SJSA1 (cell line): ENCODE measurements around the gene CDS1. TPM values are rescaled to one million over a fixed set of nuclear protein-coding genes. Genes with fewer than 3 reads are reported as not detected.
A peak's percentile ranks its signal among the peaks of the same experiment; 100 is the strongest.
"Not testable (repeated sequence)": the region's sequence is repeated elsewhere in the genome, so short reads cannot be mapped to it uniquely, and the experiment has no call there.

Experiments used
- DNase-seq, 2 experiments: peaks; one replicate each; pipeline ENCODE4 v3.0.0-alpha.2; 2015 to 2020; ENCODE audit warnings: low spot score in 2 of 2, low read depth in 1 of 2
- H3K27ac ChIP-seq: fragments of 250-450 bp; sonication (Bioruptor Pico); 2 replicates; pipeline ENCODE4 v1.5.1; 2020; ENCODE audit warnings: mild to moderate bottlenecking, moderate library complexity
- H3K27me3 ChIP-seq: fragments of 250-450 bp; sonication (Bioruptor Pico); replicated peaks from 2 replicates; pipeline ENCODE4 v1.5.1; 2020; ENCODE audit warnings: mild to moderate bottlenecking, moderate library complexity
- H3K36me3 ChIP-seq: fragments of 250-450 bp; sonication (Bioruptor Pico); 2 replicates; pipeline ENCODE4 v1.5.1; 2020; ENCODE audit warnings: mild to moderate bottlenecking
- H3K4me1 ChIP-seq: fragments of 250-450 bp; sonication (Bioruptor Pico); replicated peaks from 2 replicates; pipeline ENCODE4 v1.6.1; 2021; ENCODE audit warnings: mild to moderate bottlenecking
- H3K4me3 ChIP-seq: fragments of 250-450 bp; sonication (Bioruptor Pico); 2 replicates; pipeline ENCODE4 v1.5.1; 2020; ENCODE audit warnings: mild to moderate bottlenecking
- H3K9me3 ChIP-seq: fragments of 250-450 bp; sonication (Bioruptor Pico); replicated peaks from 2 replicates; pipeline ENCODE4 v1.5.1; 2020; ENCODE audit warnings: mild to moderate bottlenecking
- total RNA-seq: library from RNA; depleted of rRNA; stranded (reverse); fragments of >200 nt; shearing (Covaris generic); gene quantifications from 2 replicates; pipeline ENCODE4 v1.2.3, GENCODE V29; 2014

CDS1 gene
- total RNA-seq, 1 experiment from 2014 or later: 0.18 TPM

GRCh38 chr4:84661191-84661939 is 78.4 kb downstream of the CDS1 start:
- Histone ChIP-seq H3K9me3 (peaks cover 3% of the 10 kb centered on the region; the same call in 1 of the 2 replicates), H3K4me3 (no peak overlapping the region), H3K36me3 (no peaks in the 10 kb centered on the region), H3K27ac (no peak overlapping the region), H3K27me3 (no peaks in the 10 kb centered on the region), H3K4me1 (no peaks in the 10 kb centered on the region)
- DNase-seq: no peak

- H3K4me3 ChIP-seq, DNase-seq, H3K27ac ChIP-seq, H3K4me1 ChIP-seq, H3K27me3 ChIP-seq, H3K9me3 ChIP-seq: not testable (repeated sequence)
- H3K36me3 ChIP-seq: peaks cover 23% of the 10 kb centered on the region
These were observed 81.8 kb downstream of the CDS1 start for GRCh38 chr4:84664767-84665166.

DNA sequence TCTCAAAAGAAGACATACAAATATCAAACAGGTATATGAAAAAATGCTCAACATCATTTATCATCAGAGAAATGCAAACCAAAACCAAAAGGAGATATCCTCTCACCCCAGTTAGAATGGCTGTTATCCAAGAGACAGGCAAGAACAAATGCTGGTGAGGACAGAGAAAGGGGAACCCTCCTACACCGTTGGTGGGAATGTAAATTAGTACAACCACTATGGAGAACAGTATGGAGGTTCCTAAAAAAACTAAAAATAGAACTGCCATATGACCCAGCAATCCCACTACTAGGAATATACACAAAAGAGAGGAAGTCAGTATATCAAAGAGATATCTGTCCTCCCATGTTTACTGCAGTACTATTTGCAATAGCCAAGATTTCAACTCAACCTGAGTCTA is 83.5 kb downstream of the CDS1 start:
- Histone ChIP-seq H3K27ac (no peak overlapping the region), H3K36me3 (peaks cover 33% of the 10 kb centered on the region), H3K27me3 (no peaks in the 10 kb centered on the region), H3K9me3 (no peaks in the 10 kb centered on the region), H3K4me3 (no peak overlapping the region), H3K4me1 (no peaks in the 10 kb centered on the region)
- no peak for DNase-seq

DNA sequence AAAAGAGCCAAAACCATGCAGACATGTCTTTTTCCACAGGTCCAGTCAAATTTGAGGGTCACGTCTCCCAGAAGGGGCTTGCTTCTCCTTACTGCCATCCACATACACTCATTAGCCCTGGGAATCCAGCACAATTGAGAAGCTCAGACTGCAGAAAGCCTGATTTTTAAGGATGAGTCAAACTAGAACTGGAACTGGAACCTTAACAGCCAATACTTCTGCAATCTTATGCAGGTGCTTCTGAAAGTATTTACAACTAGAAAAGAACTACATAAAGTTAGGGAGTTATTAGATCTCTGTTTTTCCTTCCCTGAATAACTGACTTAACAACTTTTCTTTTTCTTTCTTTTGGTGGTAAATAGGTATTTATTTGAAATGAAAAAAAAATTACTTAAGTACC is 86.3 kb downstream of the CDS1 start:
- no peak for DNase-seq
- Histone ChIP-seq H3K9me3 (no peaks in the 10 kb centered on the region), H3K4me3 (no peak overlapping the region), H3K27ac (no peak overlapping the region), H3K4me1 (peaks cover 15% of the 10 kb centered on the region), H3K36me3 (peaks cover 51% of the 10 kb centered on the region), H3K27me3 (no peaks in the 10 kb centered on the region)

- DNase-seq: no peak
- Histone ChIP-seq H3K4me3 (no peak overlapping the region), H3K27me3 (no peaks in the 10 kb centered on the region), H3K9me3 (no peaks in the 10 kb centered on the region), H3K36me3 (peaks cover 62% of the 10 kb centered on the region), H3K27ac (no peak overlapping the region), H3K4me1 (peaks cover 15% of the 10 kb centered on the region)
These were observed 89.2 kb downstream of the CDS1 start for GRCh38 chr4:84672177-84672576.

DNA sequence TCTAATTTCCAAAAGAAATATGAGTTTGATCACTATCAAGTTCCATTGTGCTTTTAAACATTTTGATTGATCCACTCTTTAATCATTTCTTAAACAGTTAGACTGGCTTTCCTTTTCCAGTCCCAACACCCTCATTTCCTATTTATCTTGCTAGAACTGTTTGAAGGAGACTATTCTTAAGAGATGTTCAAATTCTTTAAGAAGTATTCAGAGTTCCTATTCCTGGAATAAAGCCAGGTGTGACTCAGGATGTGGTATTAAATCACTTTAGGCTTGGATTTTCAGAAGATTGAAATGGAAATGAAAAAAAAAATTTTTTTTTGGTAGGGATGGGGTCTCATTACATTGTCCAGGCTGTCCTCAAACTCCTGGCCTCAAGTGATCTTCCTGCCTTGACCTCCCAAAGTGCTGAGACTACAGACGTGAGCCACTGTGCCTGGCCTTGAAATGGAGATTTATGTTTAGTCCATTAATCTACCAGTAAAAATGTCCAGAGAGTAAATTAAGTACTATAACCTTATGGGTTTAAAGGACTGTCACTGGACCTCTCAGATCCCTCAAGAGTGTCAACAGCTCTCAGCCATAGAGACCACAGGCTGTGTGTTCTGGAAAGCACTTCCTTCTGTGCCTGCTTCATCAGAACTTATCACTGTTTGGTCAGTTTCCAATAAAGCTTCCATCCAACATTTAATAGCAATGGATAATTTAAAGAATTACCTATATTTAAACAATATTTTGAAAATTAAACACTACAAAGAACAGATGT is 90.7 kb downstream of the CDS1 start:
- peak overlapping the region; percentile 17; the same call in 1 of the 2 replicates for H3K27ac ChIP-seq
- peaks cover 15% of the 10 kb centered on the region for H3K4me1 ChIP-seq
- H3K9me3 ChIP-seq: no peaks in the 10 kb centered on the region
- DNase-seq: peak in 1 of 2 experiments; percentile 62
- H3K27me3 ChIP-seq: no peaks in the 10 kb centered on the region
- H3K4me3 ChIP-seq: no peak overlapping the region
- peaks cover 68% of the 10 kb centered on the region for H3K36me3 ChIP-seq

DNA sequence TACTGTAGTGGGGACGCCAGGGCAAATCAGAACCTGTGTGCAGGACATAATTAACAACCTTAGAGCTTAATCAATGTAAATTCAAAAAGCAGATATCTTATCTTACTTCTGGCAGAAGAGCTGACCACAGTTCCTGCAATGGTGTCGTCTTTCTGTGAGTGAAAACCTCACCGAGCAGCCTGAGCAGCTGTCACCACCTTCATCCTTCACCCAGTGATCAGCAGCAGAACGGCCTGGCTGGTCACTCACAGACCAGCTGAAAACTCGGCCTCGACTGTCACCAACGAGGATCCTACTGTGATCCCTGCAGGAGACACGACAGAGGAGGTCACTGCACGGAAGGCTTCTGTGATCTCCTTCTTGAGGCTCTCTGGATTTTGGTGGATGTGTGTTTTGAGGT is 94.2 kb downstream of the CDS1 start:
- peaks cover 65% of the 10 kb centered on the region for H3K36me3 ChIP-seq
- H3K27ac ChIP-seq: no peak overlapping the region
- DNase-seq: no peak
- H3K4me1 ChIP-seq: peaks cover 30% of the 10 kb centered on the region
- H3K4me3 ChIP-seq: no peak overlapping the region
- no peaks in the 10 kb centered on the region for H3K9me3 ChIP-seq
- H3K27me3 ChIP-seq: no peaks in the 10 kb centered on the region

GRCh38 chr4:84677995-84678394 is 95.1 kb downstream of the CDS1 start:
- peaks cover 65% of the 10 kb centered on the region for H3K36me3 ChIP-seq
- H3K27ac ChIP-seq: no peak overlapping the region
- DNase-seq: no peak
- no peaks in the 10 kb centered on the region for H3K9me3 ChIP-seq
- H3K27me3 ChIP-seq: no peaks in the 10 kb centered on the region
- H3K4me3 ChIP-seq: no peak overlapping the region
- peaks cover 33% of the 10 kb centered on the region for H3K4me1 ChIP-seq

DNA sequence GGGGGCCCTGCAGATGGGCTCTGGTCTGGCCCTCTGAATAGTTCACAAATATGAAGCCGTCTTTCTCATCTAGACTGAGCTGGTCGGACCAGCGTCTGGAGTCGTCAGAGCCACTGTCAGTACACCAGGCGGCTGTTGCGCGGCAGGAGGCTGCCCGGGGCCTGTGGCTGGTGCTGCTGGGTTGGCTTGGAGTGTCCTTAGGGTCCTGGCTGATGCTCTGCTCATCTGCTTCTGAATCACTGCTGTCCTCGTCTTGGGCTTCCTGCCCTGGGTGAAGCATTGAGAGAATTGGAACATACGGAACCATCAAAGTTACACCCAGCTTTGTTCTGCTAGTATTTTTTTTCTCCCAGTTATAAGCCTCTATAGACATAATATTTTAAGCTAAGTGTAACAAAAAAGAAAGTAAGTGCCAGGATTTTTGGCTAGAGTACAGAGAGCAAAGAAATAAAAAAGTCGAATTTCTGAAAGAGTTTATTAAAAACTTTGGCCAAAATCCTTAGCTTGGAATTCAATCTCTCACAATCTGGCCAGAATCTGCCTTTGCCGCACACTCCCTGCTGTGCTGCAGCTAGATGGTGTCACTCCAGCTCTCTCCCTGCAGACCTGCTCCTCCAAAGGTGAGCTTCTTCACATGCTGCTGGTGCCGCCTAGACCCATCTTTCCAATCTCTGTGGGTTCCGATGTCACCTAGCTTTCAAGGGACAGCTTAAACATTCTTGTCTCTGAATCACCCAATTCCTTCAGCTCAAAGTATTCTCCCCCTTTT is 96.2 kb downstream of the CDS1 start:
- Histone ChIP-seq H3K27me3 (no peaks in the 10 kb centered on the region), H3K4me3 (no peak overlapping the region), H3K9me3 (no peaks in the 10 kb centered on the region), H3K4me1 (peaks cover 32% of the 10 kb centered on the region), H3K36me3 (peaks cover 74% of the 10 kb centered on the region), H3K27ac (no peak overlapping the region)
- no peak for DNase-seq

GRCh38 chr4:84680956-84681355 is 98.0 kb downstream of the CDS1 start:
- Histone ChIP-seq H3K4me1 (peaks cover 32% of the 10 kb centered on the region), H3K27me3 (no peaks in the 10 kb centered on the region), H3K9me3 (no peaks in the 10 kb centered on the region), H3K36me3 (peaks cover 75% of the 10 kb centered on the region), H3K4me3 (no peak overlapping the region), H3K27ac (no peak overlapping the region)
- DNase-seq: peak in 1 of 2 experiments; percentile 31

DNA sequence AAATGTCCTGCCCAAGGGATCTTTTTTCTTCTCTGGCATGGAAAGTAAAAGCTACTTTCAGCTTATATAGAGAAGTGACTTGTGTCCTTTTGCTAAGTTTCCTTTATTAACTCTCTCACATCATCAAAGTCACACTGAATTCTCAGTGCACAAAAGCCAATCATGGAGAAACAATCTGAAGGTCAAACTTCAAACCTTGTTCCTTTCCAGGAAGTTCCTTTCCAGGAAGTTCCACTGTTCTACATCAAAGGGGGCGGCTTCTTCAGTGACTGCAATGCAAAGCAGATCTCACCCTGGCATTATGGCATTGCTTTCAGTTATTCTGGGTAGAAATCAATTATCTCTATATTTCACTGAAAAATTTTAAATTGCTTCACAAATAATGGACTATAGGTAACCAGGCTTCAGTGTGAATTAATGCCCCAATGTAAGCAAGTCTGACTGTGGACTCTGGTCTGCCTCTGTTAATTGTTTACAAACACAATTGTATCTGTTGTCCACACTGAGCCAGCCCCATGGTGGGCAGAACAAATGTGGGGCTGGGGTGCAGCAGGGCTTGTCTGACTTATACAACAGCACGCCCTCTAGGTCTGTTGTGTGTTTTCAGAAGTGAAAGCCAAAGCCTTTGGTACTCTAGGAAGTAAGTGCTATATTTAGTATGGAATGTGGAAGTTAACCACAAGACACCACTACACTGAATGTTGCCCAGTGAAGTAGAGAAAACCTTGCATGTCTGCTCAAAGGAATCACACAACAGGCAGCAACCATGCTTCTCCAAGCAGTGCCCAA is 98.8 kb downstream of the CDS1 start:
- Histone ChIP-seq H3K4me1 (peaks cover 32% of the 10 kb centered on the region), H3K27me3 (no peaks in the 10 kb centered on the region), H3K4me3 (no peak overlapping the region), H3K27ac (peak overlapping the region; percentile 14), H3K9me3 (no peaks in the 10 kb centered on the region), H3K36me3 (peaks cover 74% of the 10 kb centered on the region)
- DNase-seq: peak in 1 of 2 experiments; percentile 65

DNA sequence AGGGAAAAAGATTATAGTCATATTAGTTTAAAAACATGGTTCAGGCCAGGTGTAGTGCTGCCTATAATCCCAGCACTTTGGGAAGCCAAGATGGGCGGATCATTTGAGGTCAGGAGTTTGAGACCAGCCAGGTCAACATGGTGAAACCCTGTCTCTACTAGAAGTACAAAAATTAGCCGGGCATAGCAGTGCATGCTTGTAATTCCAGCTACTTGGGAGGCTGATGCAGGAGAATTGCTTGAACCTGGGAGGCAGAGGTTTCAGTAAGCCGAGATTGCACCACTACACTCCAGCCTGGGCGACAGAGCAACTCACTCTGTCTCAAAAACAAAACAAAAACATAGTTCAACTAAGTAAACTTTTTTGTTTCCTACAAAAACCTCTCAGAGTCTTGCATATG is 99.7 kb downstream of the CDS1 start:
- DNase-seq, H3K27me3 ChIP-seq, H3K9me3 ChIP-seq, H3K4me3 ChIP-seq: not testable (repeated sequence)
- H3K4me1 ChIP-seq: peaks cover 40% of the 10 kb centered on the region
- H3K27ac ChIP-seq: peak overlapping the region; percentile 14
- H3K36me3 ChIP-seq: peaks cover 66% of the 10 kb centered on the region
